SK-N-SH (cell line): ENCODE measurements around the gene C22orf42.
"Not testable (repeated sequence)": the region's sequence is repeated elsewhere in the genome, so short reads cannot be mapped to it uniquely, and the experiment has no call there.

Experiments
- CHD2 ChIP-seq: fragments of 150-350 bp; IDR thresholded peaks from 2 replicates; pipeline ENCODE4 v1.6.1; 2018; ENCODE audit warnings: low read length; ENCODE audit not compliant: partially characterized antibody
- CTCF ChIP-seq: fragments of 200-600 bp; sonication (generic); IDR thresholded peaks from 2 replicates; pipeline ENCODE4 v1.6.1; 2017; ENCODE audit warnings: antibody characterized with exemption, mild to moderate bottlenecking, moderate library complexity
- ELF1 ChIP-seq: IDR thresholded peaks from 2 replicates; pipeline ENCODE4 v1.4.0; 2012
- EP300 ChIP-seq, 2 experiments: IDR thresholded peaks; 2 replicates each; pipeline versions ENCODE4 v1.4.0 to v1.6.1; 2012; ENCODE audit warnings: borderline replicate concordance in 1 of 2, low read depth in 1 of 2, low read length in 1 of 2
- EZH2phosphoT487 ChIP-seq: fragments of 200-600 bp; sonication (generic); IDR thresholded peaks from 2 replicates; pipeline ENCODE4 v1.6.1; 2017; ENCODE audit warnings: low read depth, mixed run types, mild to moderate bottlenecking, antibody characterized with exemption, moderate library complexity, borderline replicate concordance
- FOSL2 ChIP-seq: IDR thresholded peaks from 2 replicates; pipeline ENCODE4 v1.4.0; 2012; ENCODE audit warnings: low read depth, mild to moderate bottlenecking, moderate library complexity, borderline replicate concordance
- MEF2A ChIP-seq: IDR thresholded peaks from 2 replicates; pipeline ENCODE4 v1.4.0; 2012; ENCODE audit warnings: low read depth, borderline replicate concordance
- RAD21 ChIP-seq: IDR thresholded peaks from 2 replicates; pipeline ENCODE4 v1.6.1; 2012; ENCODE audit warnings: mild to moderate bottlenecking, low read length
- SIN3A ChIP-seq: IDR thresholded peaks from 2 replicates; pipeline ENCODE4 v1.6.1; 2012; ENCODE audit warnings: low read depth, mild to moderate bottlenecking, low read length, moderate library complexity, borderline replicate concordance
- YY1 ChIP-seq: IDR thresholded peaks from 2 replicates; pipeline ENCODE4 v1.4.0; 2012; ENCODE audit warnings: low read depth, mild to moderate bottlenecking

GRCh38 chr22:32197553-32198226 is 38.6 kb upstream of the C22orf42 start:
- TF ChIP-seq MEF2A; CTCF; EP300 (IDR thresholded peaks at IDR 0.05; ENCODE audit: borderline replicate concordance in 1 of 2, low read depth in 1 of 2, low read length in 1 of 2); CHD2; FOSL2; EZH2phosphoT487; SIN3A; ELF1; RAD21; YY1: not testable (repeated sequence)
